GM23338 (cell line): Measurements from ENCODE around the gene METTL24.

ENCODE experiments used
- EZH2 ChIP-seq: fragments of 200-600 bp; sonication (generic); IDR thresholded peaks from one replicate; pipeline ENCODE4 v1.8.0; 2017; ENCODE audit warnings: antibody characterized with exemption, mild to moderate bottlenecking, low read depth; ENCODE audit not compliant: unreplicated experiment
- JUNB ChIP-seq: IDR thresholded peaks from one replicate; pipeline ENCODE4 v1.6.1; 2016; ENCODE audit warnings: antibody characterized with exemption; ENCODE audit not compliant: unreplicated experiment
- TF ChIP-seq, protein P1 (sequence below), 2 experiments: fragments of 200-600 bp in 1 of 2; sonication (generic) in 1 of 2; conservative IDR thresholded peaks; 2 replicates each; pipeline versions ENCODE4 v1.5.1 to v1.6.1; 2016 to 2017; ENCODE audit warnings: antibody characterized with exemption in 2 of 2, low read depth in 2 of 2, mild to moderate bottlenecking in 2 of 2, moderate library complexity in 1 of 2

DNA sequence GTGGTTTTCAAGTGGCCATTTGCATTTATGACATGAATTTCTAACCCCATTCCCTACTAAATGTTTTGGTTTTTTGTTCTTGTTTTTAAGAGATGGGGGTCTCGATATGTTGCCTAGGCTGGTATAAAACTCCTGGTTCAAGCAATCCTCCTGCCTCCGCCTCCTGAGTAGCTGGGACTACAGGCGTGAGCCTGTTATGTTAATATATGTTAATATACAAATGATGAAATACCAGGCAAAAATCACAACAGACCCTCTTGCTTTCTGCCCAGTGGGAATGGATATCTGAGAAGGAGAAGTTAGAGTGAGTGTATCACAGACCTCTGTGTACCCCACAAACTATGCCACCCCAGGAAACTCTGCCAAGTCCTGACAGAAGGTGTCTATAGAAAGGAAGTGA, 111.8 kb downstream of the METTL24 start:
- TF ChIP-seq, protein P1, sequence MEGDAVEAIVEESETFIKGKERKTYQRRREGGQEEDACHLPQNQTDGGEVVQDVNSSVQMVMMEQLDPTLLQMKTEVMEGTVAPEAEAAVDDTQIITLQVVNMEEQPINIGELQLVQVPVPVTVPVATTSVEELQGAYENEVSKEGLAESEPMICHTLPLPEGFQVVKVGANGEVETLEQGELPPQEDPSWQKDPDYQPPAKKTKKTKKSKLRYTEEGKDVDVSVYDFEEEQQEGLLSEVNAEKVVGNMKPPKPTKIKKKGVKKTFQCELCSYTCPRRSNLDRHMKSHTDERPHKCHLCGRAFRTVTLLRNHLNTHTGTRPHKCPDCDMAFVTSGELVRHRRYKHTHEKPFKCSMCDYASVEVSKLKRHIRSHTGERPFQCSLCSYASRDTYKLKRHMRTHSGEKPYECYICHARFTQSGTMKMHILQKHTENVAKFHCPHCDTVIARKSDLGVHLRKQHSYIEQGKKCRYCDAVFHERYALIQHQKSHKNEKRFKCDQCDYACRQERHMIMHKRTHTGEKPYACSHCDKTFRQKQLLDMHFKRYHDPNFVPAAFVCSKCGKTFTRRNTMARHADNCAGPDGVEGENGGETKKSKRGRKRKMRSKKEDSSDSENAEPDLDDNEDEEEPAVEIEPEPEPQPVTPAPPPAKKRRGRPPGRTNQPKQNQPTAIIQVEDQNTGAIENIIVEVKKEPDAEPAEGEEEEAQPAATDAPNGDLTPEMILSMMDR (conservative IDR thresholded peaks at IDR 0.05; ENCODE audit: low read depth in 2 of 2): no peak
- TF ChIP-seq EZH2: no peak
- TF ChIP-seq JUNB: no peak
